NB4 (cell line): Measurements from ENCODE around the gene TP73.

Experiments
- DNase-seq: peaks from one replicate; pipeline ENCODE4 v3.0.0; 2010; ENCODE audit warnings: low read depth
- H3K4me3 ChIP-seq: one replicate; pipeline ENCODE4 v1.5.1; 2011; ENCODE audit warnings: mild to moderate bottlenecking, low read depth, low read length, moderate library complexity
- MYC ChIP-seq: IDR thresholded peaks from 2 replicates; pipeline ENCODE4 v1.6.1; 2011; ENCODE audit warnings: low read depth, low read length
- POLR2A ChIP-seq: IDR thresholded peaks from 2 replicates; pipeline ENCODE4 v1.6.1; 2011; ENCODE audit warnings: mild to moderate bottlenecking; ENCODE audit not compliant: insufficient read length; ENCODE audit errors: extremely low read depth
- TF ChIP-seq, protein P1 (sequence below): IDR thresholded peaks from one replicate; pipeline ENCODE4 v1.5.1; 2012; ENCODE audit warnings: low read depth, low read length
- TF ChIP-seq, protein P2 (sequence below): IDR thresholded peaks from 2 replicates; pipeline ENCODE4 v1.6.1; 2011; ENCODE audit warnings: low read depth, low read length

TP73 gene

DNA sequence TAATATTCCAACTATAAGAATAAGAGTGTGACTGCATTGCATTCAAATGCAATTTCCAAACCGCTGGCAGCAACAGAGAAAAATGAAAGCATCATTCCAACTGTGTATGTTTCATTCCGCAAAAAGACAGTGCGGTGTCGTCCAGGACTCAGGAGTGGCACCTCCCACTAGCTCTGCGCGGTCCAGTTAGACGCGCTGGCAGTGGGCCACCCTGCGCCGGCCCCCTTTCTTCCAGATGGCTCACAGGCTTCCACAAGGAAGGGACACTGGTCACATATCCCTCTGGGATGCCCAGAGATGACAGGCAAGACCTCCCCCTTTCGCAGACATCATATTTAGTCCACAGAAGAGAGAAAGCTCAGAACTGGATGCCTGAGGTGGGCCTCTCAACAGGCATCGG lies 14.3 kb upstream of the TP73 start:
- TF ChIP-seq, protein P1, sequence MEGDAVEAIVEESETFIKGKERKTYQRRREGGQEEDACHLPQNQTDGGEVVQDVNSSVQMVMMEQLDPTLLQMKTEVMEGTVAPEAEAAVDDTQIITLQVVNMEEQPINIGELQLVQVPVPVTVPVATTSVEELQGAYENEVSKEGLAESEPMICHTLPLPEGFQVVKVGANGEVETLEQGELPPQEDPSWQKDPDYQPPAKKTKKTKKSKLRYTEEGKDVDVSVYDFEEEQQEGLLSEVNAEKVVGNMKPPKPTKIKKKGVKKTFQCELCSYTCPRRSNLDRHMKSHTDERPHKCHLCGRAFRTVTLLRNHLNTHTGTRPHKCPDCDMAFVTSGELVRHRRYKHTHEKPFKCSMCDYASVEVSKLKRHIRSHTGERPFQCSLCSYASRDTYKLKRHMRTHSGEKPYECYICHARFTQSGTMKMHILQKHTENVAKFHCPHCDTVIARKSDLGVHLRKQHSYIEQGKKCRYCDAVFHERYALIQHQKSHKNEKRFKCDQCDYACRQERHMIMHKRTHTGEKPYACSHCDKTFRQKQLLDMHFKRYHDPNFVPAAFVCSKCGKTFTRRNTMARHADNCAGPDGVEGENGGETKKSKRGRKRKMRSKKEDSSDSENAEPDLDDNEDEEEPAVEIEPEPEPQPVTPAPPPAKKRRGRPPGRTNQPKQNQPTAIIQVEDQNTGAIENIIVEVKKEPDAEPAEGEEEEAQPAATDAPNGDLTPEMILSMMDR, result no peak
- TF ChIP-seq, protein P2, sequence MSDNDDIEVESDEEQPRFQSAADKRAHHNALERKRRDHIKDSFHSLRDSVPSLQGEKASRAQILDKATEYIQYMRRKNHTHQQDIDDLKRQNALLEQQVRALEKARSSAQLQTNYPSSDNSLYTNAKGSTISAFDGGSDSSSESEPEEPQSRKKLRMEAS, result no peak
- TF ChIP-seq POLR2A (no peak), MYC (no peak)
- DNase-seq, result no peak
- no peak overlapping the region for H3K4me3 ChIP-seq

DNA sequence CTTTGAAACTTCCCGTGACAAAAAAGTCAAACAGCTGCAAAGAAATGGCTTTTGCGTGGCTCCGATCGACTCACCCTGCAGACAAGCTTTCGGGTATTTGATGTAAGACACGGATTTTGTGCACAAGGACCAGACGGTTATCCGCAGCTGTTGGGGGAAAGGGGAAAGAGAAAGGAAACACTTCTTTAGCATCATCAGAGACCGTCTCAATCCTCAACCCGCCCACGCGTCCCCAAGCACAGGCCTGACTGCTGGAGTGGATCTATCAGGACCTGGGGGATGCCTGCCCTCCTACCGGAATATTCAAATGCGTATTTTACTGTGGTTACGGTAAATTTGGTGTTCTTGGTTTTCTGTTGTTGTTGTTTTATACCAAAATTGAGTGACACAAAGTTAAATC lies 13.6 kb upstream of the TP73 start:
- DNase-seq, result no peak
- TF ChIP-seq, protein P1, result no peak
- TF ChIP-seq MYC (no peak), POLR2A (no peak)
- TF ChIP-seq, protein P2, result no peak
- H3K4me3 ChIP-seq, result no peak overlapping the region

DNA sequence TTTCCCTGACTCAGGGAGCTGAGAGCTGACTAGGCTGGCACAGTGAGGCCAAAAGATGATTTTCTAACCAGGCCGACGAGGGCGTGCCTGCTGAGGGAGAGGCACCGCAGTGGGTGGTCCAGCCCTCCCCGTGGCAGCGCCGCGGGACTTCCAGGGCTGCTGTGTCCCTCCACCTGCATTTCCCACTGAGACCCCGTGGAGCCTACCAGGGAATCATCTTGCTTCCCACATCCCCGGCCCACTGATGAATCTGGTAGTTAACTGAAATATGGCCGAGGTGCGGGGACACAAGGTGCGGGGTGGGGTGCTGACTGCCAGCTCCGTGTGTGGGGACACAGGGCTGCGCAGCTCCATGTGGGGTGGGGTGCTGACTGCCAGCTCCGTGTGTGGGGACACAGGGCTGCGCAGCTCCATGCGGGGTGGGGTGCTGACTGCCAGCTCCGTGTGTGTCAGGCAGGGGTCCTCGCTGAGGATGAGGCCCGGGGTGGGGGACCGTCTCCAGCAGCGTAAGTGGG lies 12.9 kb upstream of the TP73 start:
- no peak overlapping the region for H3K4me3 ChIP-seq
- TF ChIP-seq MYC, result no peak
- TF ChIP-seq POLR2A, result no peak
- TF ChIP-seq, protein P1, result no peak
- TF ChIP-seq, protein P2, result no peak
- no peak for DNase-seq

DNA sequence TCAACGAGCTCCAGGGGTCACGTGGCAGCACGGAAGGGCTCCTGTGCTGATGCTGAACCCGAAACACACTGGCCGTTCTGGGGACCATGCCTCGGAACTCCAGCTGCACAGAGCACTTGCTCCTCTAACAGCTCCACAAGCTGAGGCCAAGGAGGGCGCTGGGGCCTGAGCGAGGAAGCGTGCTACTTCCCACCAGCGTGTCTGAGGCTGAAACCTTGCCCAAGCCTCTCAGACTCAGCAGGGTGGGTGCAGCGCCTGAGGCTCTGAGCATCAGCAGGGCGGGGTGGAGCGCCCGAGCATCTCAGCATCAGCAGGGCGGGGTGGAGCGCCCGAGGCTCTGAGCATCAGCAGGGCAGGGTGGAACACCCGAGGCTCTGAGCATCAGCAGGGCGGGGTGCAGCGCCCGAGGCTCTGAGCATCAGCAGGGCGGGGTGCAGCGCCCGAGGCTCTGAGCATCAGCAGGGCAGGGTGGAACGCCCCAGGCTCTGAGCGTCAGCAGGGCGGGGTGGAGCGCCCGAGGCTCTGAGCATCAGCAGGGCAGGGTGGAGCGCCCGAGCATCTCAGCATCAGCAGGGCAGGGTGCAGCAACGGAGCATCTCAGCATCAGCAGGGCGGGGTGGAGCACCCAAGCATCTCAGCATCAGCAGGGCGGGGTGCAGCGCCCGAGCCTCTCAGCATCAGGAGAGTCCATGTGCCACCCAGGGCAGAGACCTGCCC lies 12.0 kb upstream of the TP73 start:
- no peak overlapping the region for H3K4me3 ChIP-seq
- no peak for TF ChIP-seq POLR2A
- DNase-seq, result no peak

DNA sequence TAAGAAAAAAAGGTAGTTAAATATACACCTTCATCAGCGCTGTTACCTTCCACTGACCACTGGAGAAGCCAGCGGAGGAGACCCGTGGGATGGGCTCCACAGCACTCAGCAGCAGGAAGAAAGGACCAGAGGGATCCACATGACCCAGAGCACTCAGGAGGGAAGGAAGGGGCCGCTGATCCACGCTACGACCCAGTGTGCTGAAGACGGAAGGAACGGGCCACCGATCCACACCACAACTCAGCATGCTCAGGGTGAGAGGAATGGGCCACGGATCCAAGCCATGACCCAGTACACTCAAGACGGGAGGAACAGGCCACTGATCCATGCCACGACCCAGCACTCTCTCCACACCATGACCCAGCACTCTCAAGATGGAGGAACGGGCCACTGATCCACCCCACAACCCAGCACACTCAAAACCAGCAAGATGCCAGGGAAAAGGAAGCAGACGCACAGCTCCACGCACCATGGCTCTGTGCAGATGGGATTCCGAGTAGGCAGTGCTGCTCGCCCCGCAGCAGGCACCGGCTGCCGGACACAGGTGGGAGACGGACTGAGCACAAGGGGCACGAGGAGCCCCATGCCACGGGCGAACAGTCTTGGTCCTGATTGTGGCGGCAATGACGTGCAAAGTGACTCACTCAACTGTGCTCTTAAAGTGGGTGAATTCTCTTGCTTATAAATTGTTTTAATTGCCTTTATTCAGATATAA lies 11.1 kb upstream of the TP73 start:
- no peak for DNase-seq
- TF ChIP-seq, protein P1, result no peak
- no peak for TF ChIP-seq POLR2A
- TF ChIP-seq, protein P2, result no peak
- no peak for TF ChIP-seq MYC

DNA sequence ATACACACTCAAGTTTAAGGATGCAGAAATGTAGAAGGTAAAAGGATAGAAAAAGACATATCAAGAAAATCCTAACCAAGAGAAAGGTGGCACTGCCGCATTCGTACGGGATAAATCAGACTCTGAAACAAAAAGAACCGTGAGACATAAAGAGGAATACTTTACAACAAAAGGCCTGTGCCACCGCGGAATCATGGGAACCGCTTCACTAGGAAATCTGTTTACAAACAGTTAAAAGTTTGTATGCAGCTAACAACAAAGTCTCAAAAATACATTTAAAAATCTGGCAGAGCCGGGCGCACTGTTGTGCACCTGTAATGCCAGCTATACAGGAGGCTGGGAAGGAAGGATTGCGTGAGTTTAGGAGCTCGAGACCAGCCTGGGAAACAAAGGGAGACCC lies 10.5 kb upstream of the TP73 start:
- no peak overlapping the region for H3K4me3 ChIP-seq
- no peak for DNase-seq
- TF ChIP-seq, protein P1, result no peak
- TF ChIP-seq POLR2A (no peak), MYC (no peak)
- TF ChIP-seq, protein P2, result no peak

More for the DNA sequence above, 11.1 kb upstream of the TP73 start:
- H3K4me3 ChIP-seq, result no peak overlapping the region
